G401.6 (cell line): ENCODE data around the gene PRKACA.

Experiments
- FAIRE-seq: peaks from 2 replicates; lab custom pipeline; 2012; peaks lifted over from hg19 to GRCh38; lab: Jason Lieb, UNC

PRKACA gene

GRCh38 chr19:14117668-14118164 is at the start of gene PRKACA:
Gene PRKACA, minus strand, starts transcription at chr19:14117762. Its CDS starts 215 bp downstream, at chr19:14117547.
- peak; percentile 94 for FAIRE-seq

- FAIRE-seq: no peak
Measured at GRCh38 chr19:14166999-14167575, 49.5 kb upstream of the PRKACA start.

- no peak for FAIRE-seq
Measured at GRCh38 chr19:14165990-14166830, 48.6 kb upstream of the PRKACA start.

GRCh38 chr19:14164724-14165493 is 47.3 kb upstream of the PRKACA start:
- no peak for FAIRE-seq

GRCh38 chr19:14164082-14164481 is 46.5 kb upstream of the PRKACA start:
- no peak for FAIRE-seq

- FAIRE-seq: no peak
Measured at GRCh38 chr19:14162871-14163297, 45.3 kb upstream of the PRKACA start.

- FAIRE-seq: no peak
Measured at GRCh38 chr19:14161305-14161704, 43.7 kb upstream of the PRKACA start.

- no peak for FAIRE-seq
Measured at GRCh38 chr19:14160017-14160703, 42.6 kb upstream of the PRKACA start.

GRCh38 chr19:14159059-14159458 is 41.5 kb upstream of the PRKACA start:
- no peak for FAIRE-seq

- no peak for FAIRE-seq
Measured at GRCh38 chr19:14158276-14159023, 40.9 kb upstream of the PRKACA start.

GRCh38 chr19:14156971-14157717 is 39.6 kb upstream of the PRKACA start:
- no peak for FAIRE-seq

- no peak for FAIRE-seq
Measured at GRCh38 chr19:14156122-14156521, 38.6 kb upstream of the PRKACA start.

GRCh38 chr19:14155371-14155770 is 37.8 kb upstream of the PRKACA start:
- FAIRE-seq: no peak

GRCh38 chr19:14152713-14153112 is 35.2 kb upstream of the PRKACA start:
- no peak for FAIRE-seq

GRCh38 chr19:14150770-14151661 is 33.5 kb upstream of the PRKACA start:
- FAIRE-seq: no peak

GRCh38 chr19:14150041-14150769 is 32.6 kb upstream of the PRKACA start:
- no peak for FAIRE-seq

- no peak for FAIRE-seq
Measured at GRCh38 chr19:14149509-14149994, 32.0 kb upstream of the PRKACA start.

- no peak for FAIRE-seq
Measured at GRCh38 chr19:14148751-14149410, 31.3 kb upstream of the PRKACA start.
